ENCODE results near the gene ATP6V0B.

ATP6V0B gene

GRCh38 chr1:43969746-43970466 lies 4.9 kb upstream of the ATP6V0B start, which contains the start of gene DPH2:
Gene DPH2, plus strand, starts transcription at chr1:43970010. Its CDS starts 166 bp downstream, at chr1:43970176.
- peak; percentile 88 to 95 (median 90) for DNase-seq

GRCh38 chr1:43970502-43970901 lies 4.3 kb upstream of the ATP6V0B start:
- DNase-seq = no peak

GRCh38 chr1:43970911-43971310 lies 3.8 kb upstream of the ATP6V0B start:
- DNase-seq = no peak

DNA sequence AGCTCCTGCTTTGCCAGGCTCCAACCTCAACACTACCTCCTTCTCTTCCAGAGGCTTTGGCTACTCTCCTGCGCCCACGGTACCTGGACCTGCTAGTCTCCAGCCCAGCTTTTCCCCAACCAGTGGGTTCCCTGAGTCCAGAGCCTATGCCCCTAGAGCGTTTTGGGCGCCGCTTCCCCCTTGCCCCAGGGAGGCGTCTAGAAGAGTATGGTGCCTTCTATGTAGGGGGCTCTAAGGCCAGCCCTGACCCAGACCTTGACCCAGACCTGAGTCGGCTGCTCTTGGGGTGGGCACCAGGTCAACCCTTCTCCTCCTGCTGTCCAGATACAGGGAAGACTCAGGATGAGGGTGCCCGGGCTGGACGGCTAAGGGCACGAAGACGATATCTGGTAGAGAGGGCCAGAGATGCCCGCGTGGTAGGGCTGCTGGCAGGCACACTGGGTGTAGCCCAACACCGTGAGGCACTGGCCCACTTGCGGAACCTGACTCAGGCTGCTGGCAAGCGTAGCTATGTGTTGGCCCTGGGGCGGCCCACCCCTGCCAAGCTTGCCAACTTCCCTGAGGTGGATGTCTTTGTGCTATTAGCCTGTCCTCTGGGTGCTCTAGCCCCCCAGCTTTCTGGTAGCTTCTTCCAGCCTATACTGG lies 3.3 kb upstream of the ATP6V0B start:
- DNase-seq = no peak

- peak in 1 of 6 experiments; percentile 57 for DNase-seq
Observed at GRCh38 chr1:43973981-43974442, 748 bp upstream of the ATP6V0B start.

DNA sequence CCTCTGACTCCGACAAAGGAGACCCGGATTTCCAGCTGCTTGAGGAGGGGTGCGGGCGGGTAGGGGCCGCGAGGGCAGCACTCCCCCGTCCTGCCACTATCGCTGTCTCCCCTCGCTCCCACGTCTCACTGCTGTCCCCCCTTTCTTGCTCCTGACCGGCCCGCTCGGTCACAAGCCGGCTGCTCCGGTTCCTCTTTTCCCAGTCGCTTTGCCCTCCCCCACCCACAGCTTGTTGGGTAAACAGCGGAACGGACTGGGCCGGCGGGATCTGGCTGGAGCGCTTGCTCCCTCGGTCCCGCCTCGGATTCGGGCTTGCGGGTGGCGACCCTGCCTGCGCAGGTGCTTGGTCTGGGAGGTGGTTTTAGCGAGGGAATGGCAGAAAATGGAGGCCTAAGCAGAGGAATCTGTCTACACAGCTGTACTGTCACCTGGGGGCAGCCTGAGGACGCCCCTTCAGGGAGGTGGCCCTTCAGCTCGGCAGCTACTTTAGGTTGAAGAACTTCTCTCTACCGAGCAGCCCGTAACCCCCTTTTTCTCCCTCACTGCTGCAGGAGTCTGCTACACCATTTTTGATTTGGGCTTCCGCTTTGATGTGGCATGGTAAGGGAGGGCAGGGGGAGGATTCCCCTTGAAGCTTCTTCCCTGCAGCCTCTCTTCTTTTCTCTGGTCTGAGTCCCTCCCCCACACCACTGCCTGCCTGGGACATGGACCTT lies 645 bp downstream of the ATP6V0B start:
- DNase-seq = peak; percentile 20 to 70 (median 50)

DNA sequence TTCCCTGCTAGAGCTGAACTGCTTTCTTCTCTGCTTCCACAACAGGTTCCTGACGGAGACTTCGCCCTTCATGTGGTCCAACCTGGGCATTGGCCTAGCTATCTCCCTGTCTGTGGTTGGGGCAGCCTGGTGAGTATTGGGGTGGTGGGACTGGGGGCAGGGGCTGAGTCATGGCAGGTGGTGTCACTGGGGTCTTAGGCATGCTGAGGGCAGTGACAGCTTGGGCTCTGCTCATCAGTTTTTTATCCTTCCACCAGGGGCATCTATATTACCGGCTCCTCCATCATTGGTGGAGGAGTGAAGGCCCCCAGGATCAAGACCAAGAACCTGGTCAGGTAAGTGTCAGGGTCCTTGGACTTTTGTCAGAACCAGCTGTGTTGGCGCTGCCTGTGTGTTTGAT lies 1.3 kb downstream of the ATP6V0B start:
- DNase-seq = no peak

DNA sequence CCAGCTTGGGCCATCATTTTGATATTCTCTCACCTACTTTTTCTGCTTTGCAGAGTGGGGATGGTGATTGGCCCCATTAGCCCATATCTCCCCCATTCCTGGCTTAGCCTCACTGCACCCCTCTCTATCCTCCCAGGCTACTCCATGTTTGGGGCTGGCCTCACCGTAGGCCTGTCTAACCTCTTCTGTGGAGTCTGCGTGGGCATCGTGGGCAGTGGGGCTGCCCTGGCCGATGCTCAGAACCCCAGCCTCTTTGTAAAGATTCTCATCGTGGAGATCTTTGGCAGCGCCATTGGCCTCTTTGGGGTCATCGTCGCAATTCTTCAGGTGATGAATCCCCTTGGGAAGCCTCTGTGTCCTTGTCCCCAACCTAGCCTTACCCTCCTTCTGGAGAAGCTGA lies 2.1 kb downstream of the ATP6V0B start:
- no peak for DNase-seq

GRCh38 chr1:43977376-43978263 lies 2.9 kb downstream of the ATP6V0B start:
- DNase-seq = no peak

- no peak for DNase-seq
Observed at GRCh38 chr1:43978264-43978550, 3.4 kb downstream of the ATP6V0B start.

DNA sequence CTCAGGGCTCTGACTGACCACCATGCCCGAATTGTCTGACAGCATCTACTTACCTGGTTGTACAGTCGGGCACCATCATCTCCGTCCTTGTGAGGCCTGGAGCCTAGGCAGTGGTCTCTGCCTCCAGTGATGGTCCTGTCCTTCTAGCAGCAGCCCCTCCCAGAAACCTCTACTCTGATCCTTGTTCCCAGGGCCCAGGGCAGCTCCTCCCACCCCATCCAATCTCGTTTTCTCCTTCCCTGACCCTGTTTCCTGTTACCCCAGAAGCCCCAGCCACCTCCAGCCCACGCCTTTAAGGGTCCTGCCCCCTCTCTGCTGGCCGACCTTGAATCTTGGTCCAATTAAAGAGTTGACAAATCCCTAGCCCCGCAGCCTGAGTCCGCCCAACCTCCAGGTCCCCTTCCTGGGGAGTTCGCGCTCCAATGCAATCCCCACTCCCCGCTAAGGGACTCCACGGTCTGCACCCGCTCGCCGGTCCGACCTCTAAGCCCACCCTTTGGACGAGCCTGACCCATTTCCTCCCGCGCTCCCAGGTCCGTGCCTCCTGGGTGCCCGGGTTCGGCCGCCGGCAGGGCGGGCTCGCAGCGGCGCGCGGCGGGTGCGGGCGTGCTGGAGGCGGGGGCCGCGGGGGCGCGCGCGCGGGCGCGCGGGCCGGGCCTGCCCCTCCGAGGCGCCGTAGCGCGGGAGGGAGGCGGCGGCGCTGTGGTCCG lies 3.9 kb downstream of the ATP6V0B start, which contains the start of gene B4GALT2:
Gene B4GALT2, plus strand, starts transcription at position 660 of the 710 bp plus-strand sequence. CDS start 1,951 bp downstream, outside the sequence.
- no peak for DNase-seq

GRCh38 chr1:43979261-43979527 lies 4.4 kb downstream of the ATP6V0B start:
- no peak for DNase-seq

- DNase-seq = no peak
Observed at GRCh38 chr1:43979528-43980254, 4.9 kb downstream of the ATP6V0B start.

- DNase-seq = no peak
Observed at GRCh38 chr1:43980255-43981134, 5.7 kb downstream of the ATP6V0B start.

DNA sequence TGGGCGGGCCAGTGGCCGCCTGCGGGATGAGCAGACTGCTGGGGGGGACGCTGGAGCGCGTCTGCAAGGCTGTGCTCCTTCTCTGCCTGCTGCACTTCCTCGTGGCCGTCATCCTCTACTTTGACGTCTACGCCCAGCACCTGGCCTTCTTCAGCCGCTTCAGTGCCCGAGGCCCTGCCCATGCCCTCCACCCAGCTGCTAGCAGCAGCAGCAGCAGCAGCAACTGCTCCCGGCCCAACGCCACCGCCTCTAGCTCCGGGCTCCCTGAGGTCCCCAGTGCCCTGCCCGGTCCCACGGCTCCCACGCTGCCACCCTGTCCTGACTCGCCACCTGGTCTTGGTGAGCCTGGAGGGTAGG lies 6.4 kb downstream of the ATP6V0B start:
- no peak for DNase-seq

DNA sequence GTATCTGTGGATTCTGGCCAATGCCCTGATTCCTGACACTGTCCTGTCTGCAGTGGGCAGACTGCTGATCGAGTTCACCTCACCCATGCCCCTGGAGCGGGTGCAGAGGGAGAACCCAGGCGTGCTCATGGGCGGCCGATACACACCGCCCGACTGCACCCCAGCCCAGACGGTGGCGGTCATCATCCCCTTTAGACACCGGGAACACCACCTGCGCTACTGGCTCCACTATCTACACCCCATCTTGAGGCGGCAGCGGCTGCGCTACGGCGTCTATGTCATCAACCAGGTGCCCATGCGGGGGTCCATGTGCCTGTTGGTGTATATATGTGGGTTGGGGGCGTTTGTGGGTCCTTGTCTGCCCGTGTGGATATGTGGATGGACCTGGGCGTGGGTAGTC lies 6.9 kb downstream of the ATP6V0B start:
- DNase-seq = no peak

DNA sequence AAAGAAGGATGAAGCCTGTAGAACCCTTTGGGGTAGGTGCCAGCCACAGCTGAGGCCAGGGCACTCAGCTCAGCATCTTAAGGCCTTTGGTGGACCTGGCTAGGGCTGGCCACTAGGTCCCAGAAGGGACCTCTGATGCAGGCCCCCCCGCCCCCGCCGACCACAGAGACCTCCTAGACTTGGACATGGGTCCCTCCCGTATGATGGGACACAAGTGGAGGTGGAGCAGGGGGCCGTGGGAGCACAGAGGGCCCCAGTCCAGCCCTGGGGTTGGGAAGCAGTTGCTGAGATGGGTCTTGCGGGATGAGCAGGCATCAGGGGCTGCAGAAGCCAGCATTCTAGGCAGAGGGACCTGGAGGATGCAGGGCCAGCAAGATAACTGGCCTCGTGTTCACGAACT lies 7.5 kb downstream of the ATP6V0B start:
- DNase-seq = no peak

DNA sequence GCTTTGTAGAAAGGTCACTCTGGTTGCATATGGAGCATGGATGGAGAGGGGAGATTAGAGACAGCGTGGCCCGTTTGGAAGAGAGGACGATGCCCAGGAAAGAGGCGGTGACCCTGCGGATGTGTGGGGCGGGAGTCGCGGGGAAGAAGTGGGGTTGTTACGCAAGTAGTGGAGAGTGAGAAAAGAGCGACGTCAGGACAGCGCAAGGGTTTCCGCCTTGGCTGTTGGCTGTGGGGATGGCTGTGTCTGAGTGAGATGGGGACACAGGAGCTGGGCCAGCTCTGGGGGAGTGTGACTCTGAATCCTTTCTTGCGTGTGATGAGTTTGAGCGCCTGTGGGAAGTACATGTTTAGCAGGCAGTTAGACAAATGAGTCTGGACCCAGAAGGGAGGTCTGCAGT lies 8.0 kb downstream of the ATP6V0B start:
- no peak for DNase-seq

GRCh38 chr1:43983253-43983899 lies 8.6 kb downstream of the ATP6V0B start:
- no peak for DNase-seq

DNA sequence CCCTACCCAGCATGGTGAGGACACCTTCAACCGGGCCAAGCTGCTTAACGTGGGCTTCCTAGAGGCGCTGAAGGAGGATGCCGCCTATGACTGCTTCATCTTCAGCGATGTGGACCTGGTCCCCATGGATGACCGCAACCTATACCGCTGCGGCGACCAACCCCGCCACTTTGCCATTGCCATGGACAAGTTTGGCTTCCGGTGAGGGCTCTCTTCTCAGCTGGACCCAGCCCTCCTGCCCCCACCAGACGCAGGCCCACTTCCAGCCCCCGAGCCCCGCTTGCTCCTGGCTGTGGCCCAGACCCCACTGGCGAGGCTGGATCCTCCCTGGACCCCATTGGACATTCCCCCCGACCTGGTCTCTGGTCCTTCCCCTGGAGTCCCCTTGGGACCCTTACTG lies 10.1 kb downstream of the ATP6V0B start:
- DNase-seq = no peak
